HepG2 (cell line): ENCODE results near the gene REEP3. TPM values are rescaled to one million over a fixed set of nuclear protein-coding genes. Genes with fewer than 3 reads are reported as not detected.

Experiments
- ATAC-seq: fragments of 200-7000 bp; cut with Tn5 transposase; 3 replicates; pipeline ENCODE4 v1.9.1; 2020; ENCODE audit warnings: mild to moderate bottlenecking, moderate library complexity
- BruUV-seq: library from RNA; stranded (reverse); fragments of 400-500 nt; replicated peaks from 2 replicates; lab custom pipeline; 2021; lab: Mats Ljungman, UMichigan
- CTCF ChIA-PET: fragments of 300-600 bp; formaldehyde crosslinking; extraction: SDS; loops from one replicate; lab custom pipeline; 2021; ENCODE audit warnings: low total read pairs, inconsistent platforms, low intra/inter-chr PET ratio; lab: Yijun Ruan, JAX
- POLR2A ChIA-PET: fragments of 350-600 bp; sonication (Branson Sonifier 250); formaldehyde crosslinking; loops from one replicate; lab custom pipeline; 2020; ENCODE audit warnings: antibody characterized with exemption, inconsistent platforms; lab: Yijun Ruan, JAX
- DNase-seq: peaks from one replicate; pipeline ENCODE4 v3.0.0-alpha.2; 2015; ENCODE audit warnings: low spot score
- FAIRE-seq: peaks from 3 replicates; lab custom pipeline; 2011; peaks lifted over from hg19 to GRCh38; lab: Jason Lieb, UNC
- H2AFZ ChIP-seq: one replicate; pipeline ENCODE4 v1.6.1; 2011; ENCODE audit warnings: low read length, inconsistent platforms
- H3K27ac ChIP-seq: fragments of 300-600 bp; 3 replicates; pipeline ENCODE4 v1.8.0; 2011; ENCODE audit warnings: mixed run types, mild to moderate bottlenecking, mixed read lengths, low read length, inconsistent platforms; ENCODE audit not compliant: insufficient read depth; ENCODE audit errors: extremely low read length
- H3K27me3 ChIP-seq, 2 experiments: fragments of 200-600 bp in 1 of 2; 2 replicates in 1 of 2; 3 replicates in 1 of 2; pipeline versions ENCODE4 v1.6.0 to v1.8.0; 2011; ENCODE audit warnings: low read length in 2 of 2, mild to moderate bottlenecking in 2 of 2, moderate library complexity in 2 of 2, inconsistent platforms in 1 of 2; ENCODE audit not compliant: insufficient read depth in 2 of 2, control insufficient read depth in 1 of 2
- H3K36me3 ChIP-seq, 2 experiments: fragments of 200-600 bp in 1 of 2; replicated peaks in 1 of 2; 2 replicates in 1 of 2; 3 replicates in 1 of 2; pipeline versions ENCODE4 v1.5.1 to v1.8.0; 2011; ENCODE audit warnings: low read length in 2 of 2, inconsistent platforms in 1 of 2; ENCODE audit not compliant: insufficient read depth in 2 of 2, control insufficient read depth in 1 of 2
- H3K4me1 ChIP-seq: 2 replicates; pipeline ENCODE4 v1.5.1; 2012; ENCODE audit warnings: low read length, inconsistent platforms; ENCODE audit not compliant: insufficient read depth
- H3K4me2 ChIP-seq: 2 replicates; pipeline ENCODE4 v1.6.0; 2011; ENCODE audit warnings: low read depth, low read length, inconsistent platforms
- H3K4me3 ChIP-seq, 3 experiments: fragments of 200-600 bp in 1 of 3; sonication (generic), shearing (Covaris generic) in 1 of 3; replicated peaks in 1 of 3; 2 replicates each; pipeline ENCODE4 v1.5.1; 2011 to 2016; ENCODE audit warnings: low read length in 3 of 3, inconsistent platforms in 2 of 3, low read depth in 2 of 3, mild to moderate bottlenecking in 2 of 3, control low read depth in 1 of 3, mixed read lengths in 1 of 3; ENCODE audit not compliant: insufficient read depth in 1 of 3
- H3K79me2 ChIP-seq: one replicate; pipeline ENCODE4 v1.6.1; 2011; ENCODE audit warnings: low read length, inconsistent platforms; ENCODE audit not compliant: insufficient read depth
- H3K9ac ChIP-seq: 2 replicates; pipeline ENCODE4 v1.6.0; 2011; ENCODE audit warnings: mild to moderate bottlenecking, low read depth, low read length, inconsistent platforms; ENCODE audit not compliant: insufficient read depth
- H3K9me3 ChIP-seq: 2 replicates; pipeline ENCODE4 v1.5.1; 2012; ENCODE audit warnings: mild to moderate bottlenecking, low read length
- H4K20me1 ChIP-seq: 2 replicates; pipeline ENCODE4 v1.6.0; 2011; ENCODE audit warnings: inconsistent platforms, mild to moderate bottlenecking, low read length, moderate library complexity; ENCODE audit not compliant: insufficient read depth
- ETV6 ChIP-seq: sonication (generic); formaldehyde crosslinking; conservative IDR thresholded peaks from 2 replicates; pipeline ENCODE4 v1.4.0; 2020; ENCODE audit warnings: missing genetic modification reagents
- MAF1 ChIP-seq: sonication (generic); formaldehyde crosslinking; IDR thresholded peaks from 2 replicates; pipeline ENCODE4 v1.5.0; 2020; ENCODE audit warnings: missing genetic modification reagents, borderline replicate concordance
- MIER3 ChIP-seq: IDR thresholded peaks from 2 replicates; pipeline ENCODE4 v1.6.1; 2016; ENCODE audit warnings: missing compliant biosample characterization, borderline replicate concordance
- NFAT5 ChIP-seq: sonication (generic); formaldehyde crosslinking; IDR thresholded peaks from 2 replicates; pipeline ENCODE4 v1.4.0; 2020; ENCODE audit warnings: missing genetic modification reagents
- SMYD3 ChIP-seq: sonication (generic); formaldehyde crosslinking; IDR thresholded peaks from 2 replicates; pipeline ENCODE4 v1.8.1; 2023; ENCODE audit warnings: mild to moderate bottlenecking, missing genetic modification reagents
- SOX6 ChIP-seq, 2 experiments: fragments of 450-650 bp in 1 of 2; sonication (generic) in 1 of 2; formaldehyde crosslinking in 1 of 2; IDR thresholded peaks; 2 replicates each; pipeline versions ENCODE4 v1.4.0 to v1.6.1; 2017 to 2020; ENCODE audit warnings: antibody characterized with exemption in 1 of 2, mild to moderate bottlenecking in 1 of 2, missing genetic modification reagents in 1 of 2
- ZNF44 ChIP-seq: sonication (generic); formaldehyde crosslinking; IDR thresholded peaks from 2 replicates; pipeline ENCODE4 v1.5.1; 2020; ENCODE audit warnings: mild to moderate bottlenecking, missing genetic modification reagents
- WGBS: methylation state at CpG from one replicate; pipeline ENCODE4 v1.1.6; 2017; ENCODE audit warnings: low lambda C conversion rate; 5-methylcytosine and 5-hydroxymethylcytosine counted together
- in situ Hi-C: cut with HindIII; loops from 2 replicates; pipeline ENCODE4 v1.10.0; 2017; ENCODE audit warnings: low pct_unique_long_range_greater_than_20kb; ENCODE audit not compliant: extremely low pct_ligation_motif_present
- intact Hi-C: fragments of 100-400 bp; cut with micrococcal nuclease; formaldehyde crosslinking; loops from one replicate; pipeline ENCODE4 v1.10.0; 2022; ENCODE audit not compliant: unreplicated experiment
- polyA plus RNA-seq, 8 experiments: library from polyadenylated mRNA; depleted of rRNA in 3 of 8; stranded (reverse) in 7 of 8; unstranded in 1 of 8; fragments of >200 nt; fragmentation: Illumina TruSeq in 4 of 8; extraction: Trizol in 4 of 8; gene quantifications; 2 replicates each; pipeline versions ENCODE4 v1.2.1 to v1.2.3, GENCODE V29; 2011 to 2016; ENCODE audit warnings: low read depth in 4 of 8, missing spikeins in 1 of 8, mixed read lengths in 1 of 8; ENCODE audit not compliant: insufficient read depth in 1 of 8
- total RNA-seq, 5 experiments: library from RNA; depleted of rRNA; stranded (reverse); fragments of >200 nt; fragmentation: Illumina TruSeq; extraction: Trizol; gene quantifications; 2 replicates each; pipeline ENCODE4 v1.2.3, GENCODE V29; 2016; ENCODE audit warnings: low read depth in 1 of 5
- TF ChIP-seq, protein P1 (sequence below): sonication (generic); formaldehyde crosslinking; IDR thresholded peaks from 2 replicates; pipeline ENCODE4 v1.4.0; 2020; ENCODE audit warnings: mild to moderate bottlenecking, missing genetic modification reagents
- TF ChIP-seq, protein P2 (sequence below): sonication (generic); formaldehyde crosslinking; IDR thresholded peaks from 2 replicates; pipeline ENCODE4 v1.5.1; 2020; ENCODE audit warnings: mild to moderate bottlenecking, missing genetic modification reagents

Gene REEP3
- total and polyA plus RNA-seq, 2 of the 13 experiments (the other 11 are each of a cell fraction or from before 2014, with no cell fraction given): 7.1 to 31.4 TPM

DNA sequence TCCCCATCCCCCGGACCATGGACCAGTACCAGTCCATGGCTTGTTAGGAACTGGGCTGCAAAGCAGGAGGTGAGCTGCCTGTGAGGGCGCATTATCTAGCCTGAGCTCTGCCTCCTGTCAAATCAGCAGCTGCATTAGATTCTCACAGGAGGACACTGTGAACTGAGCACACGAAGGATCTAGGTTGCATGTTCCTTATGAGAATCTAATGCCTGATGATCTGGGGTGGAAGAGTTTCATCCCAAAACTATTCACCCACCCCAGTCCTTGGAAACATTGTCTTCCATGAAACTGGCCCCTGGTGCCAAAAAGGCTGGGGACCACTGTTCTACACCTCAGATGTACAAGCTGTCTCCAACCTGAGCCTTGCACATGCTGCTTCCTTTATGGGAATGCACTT is 31.4 kb upstream of the REEP3 start:
- DNase-seq (no peak), FAIRE-seq (no peak), ATAC-seq (no peak)
- in situ Hi-C loops: no loop called here
- Histone ChIP-seq H3K36me3 (peaks cover 0 to 5% of the 10 kb centered on the region in 2 experiments; a peak in 2 of 5 replicates), H4K20me1 (peaks cover 9% of the 10 kb centered on the region; the same call in 1 of the 2 replicates), H3K79me2 (peaks cover 78% of the 10 kb centered on the region), H3K27ac (no peak overlapping the region), H3K4me3 (no peak overlapping the region), H3K4me1 (peaks cover 50% of the 10 kb centered on the region), H3K9me3 (no peaks in the 10 kb centered on the region), H3K27me3 (no peaks in the 10 kb centered on the region), H3K9ac (no peak overlapping the region), H3K4me2 (no peak overlapping the region), H2AFZ (no peak overlapping the region)
- BruUV-seq: no TSS peak
- ChIA-PET POLR2A (no interaction called here), CTCF (no interaction called here)
- 100% methylated on average over 2 of the region's 3 CpGs for WGBS
- intact Hi-C loops: no loop called here
- TF ChIP-seq, protein P1, sequence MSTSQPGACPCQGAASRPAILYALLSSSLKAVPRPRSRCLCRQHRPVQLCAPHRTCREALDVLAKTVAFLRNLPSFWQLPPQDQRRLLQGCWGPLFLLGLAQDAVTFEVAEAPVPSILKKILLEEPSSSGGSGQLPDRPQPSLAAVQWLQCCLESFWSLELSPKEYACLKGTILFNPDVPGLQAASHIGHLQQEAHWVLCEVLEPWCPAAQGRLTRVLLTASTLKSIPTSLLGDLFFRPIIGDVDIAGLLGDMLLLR (CRISPR knock-in tag): no peak
- TF ChIP-seq ETV6 (CRISPR knock-in tag) (no peak), SOX6 (IDR thresholded peaks at IDR 0.05) (no peak), SOX6 (CRISPR knock-in tag; IDR thresholded peaks at IDR 0.05) (no peak), NFAT5 (CRISPR knock-in tag) (no peak), SMYD3 (CRISPR knock-in tag) (no peak), MIER3 (CRISPR knock-in tag) (no peak), ZNF44 (CRISPR knock-in tag) (no peak), MAF1 (CRISPR knock-in tag) (no peak)
- TF ChIP-seq, protein P2, sequence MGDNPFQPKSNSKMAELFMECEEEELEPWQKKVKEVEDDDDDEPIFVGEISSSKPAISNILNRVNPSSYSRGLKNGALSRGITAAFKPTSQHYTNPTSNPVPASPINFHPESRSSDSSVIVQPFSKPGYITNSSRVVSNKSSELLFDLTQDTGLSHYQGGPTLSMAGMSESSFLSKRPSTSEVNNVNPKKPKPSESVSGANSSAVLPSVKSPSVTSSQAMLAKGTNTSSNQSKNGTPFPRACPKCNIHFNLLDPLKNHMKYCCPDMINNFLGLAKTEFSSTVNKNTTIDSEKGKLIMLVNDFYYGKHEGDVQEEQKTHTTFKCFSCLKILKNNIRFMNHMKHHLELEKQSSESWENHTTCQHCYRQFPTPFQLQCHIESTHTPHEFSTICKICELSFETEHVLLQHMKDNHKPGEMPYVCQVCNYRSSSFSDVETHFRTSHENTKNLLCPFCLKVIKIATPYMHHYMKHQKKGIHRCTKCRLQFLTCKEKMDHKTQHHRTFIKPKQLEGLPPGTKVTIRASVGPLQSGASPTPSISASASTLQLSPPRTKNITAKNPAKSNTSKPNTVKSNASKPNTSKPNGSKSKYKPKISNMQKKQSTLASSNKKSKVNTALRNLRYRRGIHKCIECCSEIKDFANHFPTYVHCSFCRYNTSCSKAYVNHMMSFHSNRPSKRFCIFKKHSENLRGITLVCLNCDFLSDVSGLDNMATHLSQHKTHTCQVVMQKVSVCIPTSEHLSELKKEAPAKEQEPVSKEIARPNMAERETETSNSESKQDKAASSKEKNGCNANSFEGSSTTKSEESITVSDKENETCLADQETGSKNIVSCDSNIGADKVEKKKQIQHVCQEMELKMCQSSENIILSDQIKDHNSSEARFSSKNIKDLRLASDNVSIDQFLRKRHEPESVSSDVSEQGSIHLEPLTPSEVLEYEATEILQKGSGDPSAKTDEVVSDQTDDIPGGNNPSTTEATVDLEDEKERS (CRISPR knock-in tag): no peak
